KMS-11 (cell line): ENCODE measurements around the gene MRPS10.

Experiments used
- H2AFZ ChIP-seq: fragments of 200-600 bp; sonication (generic); 2 replicates; pipeline ENCODE4 v1.6.1; 2016; ENCODE audit warnings: antibody characterized with exemption, mixed run types, low read depth
- H3K27ac ChIP-seq: fragments of 200-600 bp; sonication (generic); 2 replicates; pipeline ENCODE4 v1.6.1; 2016; ENCODE audit warnings: mild to moderate bottlenecking, mixed run types
- H3K27me3 ChIP-seq: fragments of 200-600 bp; sonication (generic); 2 replicates; pipeline ENCODE4 v1.6.1; 2017; ENCODE audit warnings: mild to moderate bottlenecking, low read depth, mixed run types, moderate library complexity; ENCODE audit not compliant: insufficient read depth
- H3K36me3 ChIP-seq: fragments of 200-600 bp; sonication (generic); 2 replicates; pipeline ENCODE4 v1.6.1; 2017; ENCODE audit warnings: mild to moderate bottlenecking, mixed run types; ENCODE audit not compliant: insufficient read depth
- H3K4me1 ChIP-seq: fragments of 200-600 bp; sonication (generic); 2 replicates; pipeline ENCODE4 v1.6.1; 2016; ENCODE audit warnings: mild to moderate bottlenecking, low read depth, mixed run types; ENCODE audit not compliant: poor library complexity, severe bottlenecking
- H3K4me2 ChIP-seq: fragments of 200-600 bp; sonication (generic); 2 replicates; pipeline ENCODE4 v1.7.0; 2016; ENCODE audit warnings: mild to moderate bottlenecking, mixed run types
- H3K4me3 ChIP-seq: fragments of 200-600 bp; sonication (generic); IDR thresholded peaks from 2 replicates; pipeline ENCODE4 v1.6.1; 2017; ENCODE audit warnings: low read depth, low read length, mixed read lengths; ENCODE audit not compliant: insufficient read depth
- H3K79me2 ChIP-seq: fragments of 200-600 bp; sonication (generic); 2 replicates; pipeline ENCODE4 v1.6.1; 2016; ENCODE audit warnings: low read depth, mixed run types; ENCODE audit not compliant: insufficient read depth
- H3K9ac ChIP-seq: fragments of 200-600 bp; sonication (generic); 2 replicates; pipeline ENCODE4 v1.6.1; 2016; ENCODE audit warnings: mild to moderate bottlenecking, mixed run types
- H4K20me1 ChIP-seq: fragments of 200-600 bp; sonication (generic); 2 replicates; pipeline ENCODE4 v1.6.1; 2016; ENCODE audit warnings: mild to moderate bottlenecking, mixed run types; ENCODE audit not compliant: insufficient read depth
- TF ChIP-seq, protein P1 (sequence below): fragments of 200-600 bp; sonication (generic); conservative IDR thresholded peaks from 2 replicates; pipeline ENCODE4 v1.6.1; 2017; ENCODE audit warnings: low read depth, mild to moderate bottlenecking, antibody characterized with exemption, low read length, moderate library complexity, mixed read lengths

The MRPS10 gene

DNA sequence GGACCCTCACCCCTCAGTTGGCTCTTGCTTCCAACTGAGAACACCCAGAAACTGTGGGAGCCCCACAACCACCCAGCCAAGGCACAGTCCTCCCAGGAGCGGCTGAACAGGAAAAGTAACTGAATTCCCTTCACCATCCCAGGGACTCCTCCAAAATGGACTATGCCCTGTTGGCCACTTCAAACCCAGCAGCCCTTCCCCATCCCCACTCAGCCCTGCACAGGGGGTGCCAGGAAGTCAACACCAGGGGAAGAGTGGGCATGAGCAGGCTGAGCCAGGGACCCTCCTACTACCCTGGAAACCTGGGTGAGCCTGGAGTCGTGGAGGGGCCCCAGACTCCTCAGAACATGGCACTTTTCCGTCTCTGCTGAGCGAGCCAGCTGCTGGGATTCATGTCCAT, 33.2 kb downstream of the MRPS10 start:
- Histone ChIP-seq H3K9ac (no peak overlapping the region), H3K36me3 (no peaks in the 10 kb centered on the region), H3K79me2 (no peaks in the 10 kb centered on the region), H3K4me3 (no peak overlapping the region), H2AFZ (no peak overlapping the region), H3K4me1 (no peaks in the 10 kb centered on the region), H3K4me2 (no peak overlapping the region), H3K27ac (no peak overlapping the region), H4K20me1 (no peaks in the 10 kb centered on the region), H3K27me3 (no peaks in the 10 kb centered on the region)
- TF ChIP-seq, protein P1, sequence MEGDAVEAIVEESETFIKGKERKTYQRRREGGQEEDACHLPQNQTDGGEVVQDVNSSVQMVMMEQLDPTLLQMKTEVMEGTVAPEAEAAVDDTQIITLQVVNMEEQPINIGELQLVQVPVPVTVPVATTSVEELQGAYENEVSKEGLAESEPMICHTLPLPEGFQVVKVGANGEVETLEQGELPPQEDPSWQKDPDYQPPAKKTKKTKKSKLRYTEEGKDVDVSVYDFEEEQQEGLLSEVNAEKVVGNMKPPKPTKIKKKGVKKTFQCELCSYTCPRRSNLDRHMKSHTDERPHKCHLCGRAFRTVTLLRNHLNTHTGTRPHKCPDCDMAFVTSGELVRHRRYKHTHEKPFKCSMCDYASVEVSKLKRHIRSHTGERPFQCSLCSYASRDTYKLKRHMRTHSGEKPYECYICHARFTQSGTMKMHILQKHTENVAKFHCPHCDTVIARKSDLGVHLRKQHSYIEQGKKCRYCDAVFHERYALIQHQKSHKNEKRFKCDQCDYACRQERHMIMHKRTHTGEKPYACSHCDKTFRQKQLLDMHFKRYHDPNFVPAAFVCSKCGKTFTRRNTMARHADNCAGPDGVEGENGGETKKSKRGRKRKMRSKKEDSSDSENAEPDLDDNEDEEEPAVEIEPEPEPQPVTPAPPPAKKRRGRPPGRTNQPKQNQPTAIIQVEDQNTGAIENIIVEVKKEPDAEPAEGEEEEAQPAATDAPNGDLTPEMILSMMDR, result no peak

DNA sequence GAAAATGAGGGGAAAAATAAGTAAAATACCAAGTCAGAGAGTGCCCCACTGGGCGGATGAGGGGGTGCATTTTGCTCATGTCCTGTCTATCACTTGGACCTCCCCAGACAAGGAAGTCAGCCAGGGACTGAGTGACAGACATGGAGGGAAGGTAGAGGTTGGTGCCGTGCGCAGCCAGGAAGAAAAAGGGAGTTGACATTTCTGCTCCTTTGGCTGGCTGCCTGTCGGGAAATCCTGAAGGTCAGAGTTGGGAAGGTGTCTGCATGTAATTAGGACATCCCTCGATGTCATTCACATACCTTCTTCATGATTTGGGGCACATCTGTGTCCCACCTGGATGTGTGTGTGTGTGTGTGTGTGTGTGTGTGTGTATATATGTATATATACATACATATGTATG, 35.6 kb downstream of the MRPS10 start:
- Histone ChIP-seq H3K4me1 (no peaks in the 10 kb centered on the region), H3K4me2 (no peak overlapping the region), H3K27ac (no peak overlapping the region), H2AFZ (no peak overlapping the region), H3K9ac (no peak overlapping the region), H3K36me3 (no peaks in the 10 kb centered on the region), H3K27me3 (no peaks in the 10 kb centered on the region), H4K20me1 (no peaks in the 10 kb centered on the region), H3K4me3 (no peak overlapping the region), H3K79me2 (no peaks in the 10 kb centered on the region)
- TF ChIP-seq, protein P1, result no peak

DNA sequence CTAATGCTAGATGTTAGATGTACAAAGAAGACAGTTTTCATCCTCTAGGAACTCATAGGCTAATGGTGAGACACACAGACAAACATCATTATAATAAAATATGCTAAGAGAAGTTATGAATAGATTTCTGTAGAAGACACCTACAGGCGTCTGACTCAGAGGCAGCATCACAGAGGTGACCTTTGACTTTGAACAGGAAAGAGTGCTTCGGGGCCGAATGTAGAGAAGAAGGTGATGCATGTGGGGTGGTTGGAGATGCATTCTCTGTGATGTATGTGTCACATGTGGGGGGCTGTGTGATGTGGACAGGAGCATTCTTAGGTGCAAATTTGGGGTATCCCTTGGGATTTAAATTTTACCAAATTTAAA, 37.7 kb downstream of the MRPS10 start:
- Histone ChIP-seq H3K9ac (no peak overlapping the region), H3K4me3 (no peak overlapping the region), H3K79me2 (no peaks in the 10 kb centered on the region), H3K27me3 (no peaks in the 10 kb centered on the region), H2AFZ (no peak overlapping the region), H3K4me1 (no peaks in the 10 kb centered on the region), H4K20me1 (no peaks in the 10 kb centered on the region), H3K27ac (no peak overlapping the region), H3K4me2 (no peak overlapping the region), H3K36me3 (no peaks in the 10 kb centered on the region)
- TF ChIP-seq, protein P1, result no peak

DNA sequence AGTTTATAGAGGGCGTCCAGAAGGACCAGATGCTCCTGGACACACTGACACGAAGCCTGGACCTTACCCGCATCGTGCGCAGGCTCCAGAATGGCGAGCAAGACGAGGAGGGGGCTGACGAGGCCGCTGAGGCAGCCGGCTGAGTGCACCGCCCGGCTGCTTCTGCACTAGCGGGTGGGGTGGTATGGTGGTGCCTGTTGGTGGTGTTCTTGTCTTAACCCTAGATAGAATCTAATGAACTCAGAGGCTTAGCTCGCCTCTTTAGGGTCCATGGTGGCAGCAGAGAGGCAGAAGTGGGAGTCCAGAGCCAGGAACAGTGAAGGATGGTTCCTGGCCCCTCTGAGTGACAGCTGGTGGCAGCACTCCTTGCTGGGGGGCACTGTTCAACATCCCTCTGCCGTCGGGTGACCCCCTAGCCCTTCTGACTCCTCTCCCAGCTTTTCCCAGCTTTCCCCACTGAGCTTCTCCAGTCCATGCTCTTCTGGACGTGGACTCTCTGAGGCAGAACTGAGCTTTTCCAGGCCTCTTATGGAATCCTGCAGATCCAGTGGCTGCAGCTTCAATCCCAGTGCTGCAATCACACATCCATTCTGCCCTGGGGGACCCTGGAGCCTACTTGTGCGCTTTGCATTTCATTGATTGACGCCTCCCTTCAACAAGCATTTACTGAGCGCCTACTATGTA, 38.3 kb downstream of the MRPS10 start:
- TF ChIP-seq, protein P1, result no peak
- no peak overlapping the region for H3K4me2 ChIP-seq
- no peaks in the 10 kb centered on the region for H3K27me3 ChIP-seq
- no peak overlapping the region for H2AFZ ChIP-seq
- H3K4me1 ChIP-seq, result no peaks in the 10 kb centered on the region
- no peaks in the 10 kb centered on the region for H3K79me2 ChIP-seq
- no peak overlapping the region for H3K27ac ChIP-seq
- no peaks in the 10 kb centered on the region for H3K36me3 ChIP-seq
- H3K4me3 ChIP-seq, result no peak overlapping the region
- H3K9ac ChIP-seq, result no peak overlapping the region
- H4K20me1 ChIP-seq, result no peaks in the 10 kb centered on the region
